Measurements from ENCODE around the gene JADE1.

JADE1 gene

GRCh38 chr4:128809477-128810330, at the start of gene JADE1:
Gene JADE1, plus strand, starts transcription at chr4:128809700. Its CDS starts 22,059 bp downstream, at chr4:128831759.
- peak within 1 kb of the TSS; percentile 62 for H2AFZ ChIP-seq (ENCODE audit: low read depth)
- H3K79me2 ChIP-seq (ENCODE audit: insufficient read depth, low read depth) = peaks cover 39% of the 10 kb centered on the region

GRCh38 chr4:128766781-128767180, 42.7 kb upstream of the JADE1 start:
- Histone ChIP-seq H3K4me1 (ENCODE audit: low read depth, poor library complexity, severe bottlenecking) (no peaks in the 10 kb centered on the region), H2AFZ (ENCODE audit: low read depth) (no peak overlapping the region), H3K27ac (no peak overlapping the region), H3K36me3 (ENCODE audit: insufficient read depth) (no peaks in the 10 kb centered on the region), H3K79me2 (ENCODE audit: insufficient read depth, low read depth) (no peaks in the 10 kb centered on the region), H3K4me3 (IDR thresholded peaks at IDR 0.05; ENCODE audit: insufficient read depth, low read depth, low read length) (no peak overlapping the region), H3K27me3 (ENCODE audit: insufficient read depth, low read depth) (no peaks in the 10 kb centered on the region), H3K4me2 (no peak overlapping the region), H3K9ac (no peak overlapping the region), H4K20me1 (ENCODE audit: insufficient read depth) (no peaks in the 10 kb centered on the region)
- TF ChIP-seq, protein P1, sequence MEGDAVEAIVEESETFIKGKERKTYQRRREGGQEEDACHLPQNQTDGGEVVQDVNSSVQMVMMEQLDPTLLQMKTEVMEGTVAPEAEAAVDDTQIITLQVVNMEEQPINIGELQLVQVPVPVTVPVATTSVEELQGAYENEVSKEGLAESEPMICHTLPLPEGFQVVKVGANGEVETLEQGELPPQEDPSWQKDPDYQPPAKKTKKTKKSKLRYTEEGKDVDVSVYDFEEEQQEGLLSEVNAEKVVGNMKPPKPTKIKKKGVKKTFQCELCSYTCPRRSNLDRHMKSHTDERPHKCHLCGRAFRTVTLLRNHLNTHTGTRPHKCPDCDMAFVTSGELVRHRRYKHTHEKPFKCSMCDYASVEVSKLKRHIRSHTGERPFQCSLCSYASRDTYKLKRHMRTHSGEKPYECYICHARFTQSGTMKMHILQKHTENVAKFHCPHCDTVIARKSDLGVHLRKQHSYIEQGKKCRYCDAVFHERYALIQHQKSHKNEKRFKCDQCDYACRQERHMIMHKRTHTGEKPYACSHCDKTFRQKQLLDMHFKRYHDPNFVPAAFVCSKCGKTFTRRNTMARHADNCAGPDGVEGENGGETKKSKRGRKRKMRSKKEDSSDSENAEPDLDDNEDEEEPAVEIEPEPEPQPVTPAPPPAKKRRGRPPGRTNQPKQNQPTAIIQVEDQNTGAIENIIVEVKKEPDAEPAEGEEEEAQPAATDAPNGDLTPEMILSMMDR (conservative IDR thresholded peaks at IDR 0.05; ENCODE audit: low read depth, low read length) = no peak

More at GRCh38 chr4:128809477-128810330, at the start of gene JADE1:
- H3K4me3 ChIP-seq (IDR thresholded peaks at IDR 0.05; ENCODE audit: insufficient read depth, low read depth, low read length) = no peak within 1 kb of the TSS
- H3K27ac ChIP-seq = peak within 1 kb of the TSS; percentile 100
- TF ChIP-seq, protein P1 (conservative IDR thresholded peaks at IDR 0.05; ENCODE audit: low read depth, low read length) = peak; percentile 63
- H4K20me1 ChIP-seq (ENCODE audit: insufficient read depth) = 0 out of 2 replicates have a peak, but pooled peaks cover under 1% of the 10 kb centered on the region
- no peaks in the 10 kb centered on the region for H3K27me3 ChIP-seq (ENCODE audit: insufficient read depth, low read depth)
- H3K4me2 ChIP-seq = peak within 1 kb of the TSS; percentile 93
- H3K9ac ChIP-seq = peak within 1 kb of the TSS; percentile 100
- no peaks in the 10 kb centered on the region for H3K36me3 ChIP-seq (ENCODE audit: insufficient read depth)
- H3K4me1 ChIP-seq (ENCODE audit: low read depth, poor library complexity, severe bottlenecking) = peaks cover 25% of the 10 kb centered on the region

GRCh38 chr4:128768373-128768996, 41.0 kb upstream of the JADE1 start:
- Histone ChIP-seq H4K20me1 (ENCODE audit: insufficient read depth) (no peaks in the 10 kb centered on the region), H3K4me2 (no peak overlapping the region), H3K4me1 (ENCODE audit: low read depth, poor library complexity, severe bottlenecking) (no peaks in the 10 kb centered on the region), H3K4me3 (IDR thresholded peaks at IDR 0.05; ENCODE audit: insufficient read depth, low read depth, low read length) (no peak overlapping the region), H3K9ac (no peak overlapping the region), H3K79me2 (ENCODE audit: insufficient read depth, low read depth) (no peaks in the 10 kb centered on the region), H2AFZ (ENCODE audit: low read depth) (no peak overlapping the region), H3K27ac (no peak overlapping the region), H3K36me3 (ENCODE audit: insufficient read depth) (no peaks in the 10 kb centered on the region), H3K27me3 (ENCODE audit: insufficient read depth, low read depth) (no peaks in the 10 kb centered on the region)
- TF ChIP-seq, protein P1 (conservative IDR thresholded peaks at IDR 0.05; ENCODE audit: low read depth, low read length) = no peak

DNA sequence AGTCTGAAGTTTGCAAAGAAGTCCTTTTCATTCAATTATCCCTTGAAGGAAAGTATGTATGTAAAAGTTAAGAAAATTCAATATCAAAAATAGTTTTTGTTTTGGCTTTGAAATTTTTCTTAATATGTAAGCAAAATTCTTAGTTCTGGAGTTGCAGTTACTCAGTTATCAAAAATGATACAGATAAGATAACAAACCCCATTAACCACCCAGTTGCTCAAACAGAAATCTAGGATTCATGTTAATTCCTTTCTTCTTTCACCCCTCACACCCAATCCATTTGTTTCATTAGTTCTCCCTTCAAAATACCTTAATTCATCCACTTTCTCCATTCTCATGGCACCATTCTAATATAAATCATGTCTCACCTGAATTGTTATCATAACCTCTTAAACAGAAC, 40.5 kb upstream of the JADE1 start:
- Histone ChIP-seq H3K4me1 (ENCODE audit: low read depth, poor library complexity, severe bottlenecking) (no peaks in the 10 kb centered on the region), H2AFZ (ENCODE audit: low read depth) (no peak overlapping the region), H3K9ac (no peak overlapping the region), H3K79me2 (ENCODE audit: insufficient read depth, low read depth) (no peaks in the 10 kb centered on the region), H4K20me1 (ENCODE audit: insufficient read depth) (no peaks in the 10 kb centered on the region), H3K27me3 (ENCODE audit: insufficient read depth, low read depth) (no peaks in the 10 kb centered on the region), H3K4me2 (no peak overlapping the region), H3K27ac (no peak overlapping the region), H3K36me3 (ENCODE audit: insufficient read depth) (no peaks in the 10 kb centered on the region), H3K4me3 (IDR thresholded peaks at IDR 0.05; ENCODE audit: insufficient read depth, low read depth, low read length) (no peak overlapping the region)
- TF ChIP-seq, protein P1 (conservative IDR thresholded peaks at IDR 0.05; ENCODE audit: low read depth, low read length) = no peak
